ENCODE results near the gene ACAP1.

The ACAP1 gene

GRCh38 chr17:7317161-7317803 is 19.0 kb upstream of the ACAP1 start:
- no CpG with 5 or more reads among the region's 16 CpGs for WGBS (ENCODE audit: extremely low coverage, insufficient coverage, insufficient read length)
- Histone ChIP-seq H3K4me3 (ENCODE audit: low read depth, low read length) (no peak overlapping the region), H3K9me3 (ENCODE audit: insufficient read depth, low read depth, low read length) (no peaks in the 10 kb centered on the region)

GRCh38 chr17:7318121-7318860 is 18.0 kb upstream of the ACAP1 start:
- Histone ChIP-seq H3K9ac (ENCODE audit: low read length) (no peak overlapping the region), H3K4me2 (ENCODE audit: low read length) (no peak overlapping the region), H3K79me2 (ENCODE audit: control insufficient read depth, insufficient read depth, low read length, poor library complexity) (peaks cover 1% of the 10 kb centered on the region), H3K18ac (ENCODE audit: low read length) (no peak overlapping the region), H3K27me3 (ENCODE audit: insufficient read depth, low read length) (no peaks in the 10 kb centered on the region), H3K4me1 (ENCODE audit: control insufficient read depth in 1 of 2, insufficient read depth in 2 of 2, low read length in 2 of 2) (peaks cover 4 to 5% of the 10 kb centered on the region in 2 experiments), H3K4me3 (ENCODE audit: low read depth, low read length) (no peak overlapping the region), H3K14ac (ENCODE audit: low read length) (no peak overlapping the region), H3K27ac (ENCODE audit: low read depth, low read length) (no peak overlapping the region), H4K12ac (ENCODE audit: low read depth, low read length) (peak overlapping the region; percentile 10), H2BK120ac (ENCODE audit: insufficient read depth, low read length, poor library complexity) (no peak overlapping the region), H2AFZ (ENCODE audit: insufficient read depth, low read length, poor library complexity) (no peak overlapping the region), H2BK12ac (ENCODE audit: low read length) (no peak overlapping the region), H2BK5ac (ENCODE audit: low read depth, low read length, poor library complexity) (no peak overlapping the region), H3K23ac (ENCODE audit: low read length) (no peak overlapping the region), H4K8ac (ENCODE audit: low read depth, low read length) (no peak overlapping the region), H3K36me3 (ENCODE audit: control insufficient read depth in 1 of 2, insufficient read depth in 2 of 2, low read length in 2 of 2) (peaks cover 66 to 73% of the 10 kb centered on the region in 2 experiments), H2AK5ac (ENCODE audit: low read length) (no peak overlapping the region), H4K91ac (ENCODE audit: low read depth, low read length) (no peak overlapping the region), H3K4ac (ENCODE audit: low read depth, low read length) (no peak overlapping the region), H3K9me3 (ENCODE audit: insufficient read depth, low read depth, low read length) (no peaks in the 10 kb centered on the region), H3K79me1 (ENCODE audit: low read length) (peaks cover 2% of the 10 kb centered on the region)
- WGBS (ENCODE audit: extremely low coverage, insufficient coverage, insufficient read length), result no CpG with 5 or more reads among the region's 13 CpGs
- no peak for DNase-seq

More at GRCh38 chr17:7317161-7317803, 19.0 kb upstream of the ACAP1 start:
- Histone ChIP-seq H4K8ac (ENCODE audit: low read depth, low read length) (no peak overlapping the region), H3K79me1 (ENCODE audit: low read length) (peaks cover 2% of the 10 kb centered on the region), H2BK12ac (ENCODE audit: low read length) (no peak overlapping the region), H2BK5ac (ENCODE audit: low read depth, low read length, poor library complexity) (no peak overlapping the region), H3K27ac (ENCODE audit: low read depth, low read length) (no peak overlapping the region), H3K14ac (ENCODE audit: low read length) (no peak overlapping the region), H3K79me2 (ENCODE audit: control insufficient read depth, insufficient read depth, low read length, poor library complexity) (peaks cover 1% of the 10 kb centered on the region), H2AFZ (ENCODE audit: insufficient read depth, low read length, poor library complexity) (no peak overlapping the region), H3K36me3 (ENCODE audit: control insufficient read depth in 1 of 2, insufficient read depth in 2 of 2, low read length in 2 of 2) (peaks cover 66 to 73% of the 10 kb centered on the region in 2 experiments), H3K4me1 (ENCODE audit: control insufficient read depth in 1 of 2, insufficient read depth in 2 of 2, low read length in 2 of 2) (peaks cover 4 to 5% of the 10 kb centered on the region in 2 experiments), H3K23ac (ENCODE audit: low read length) (no peak overlapping the region), H2BK120ac (ENCODE audit: insufficient read depth, low read length, poor library complexity) (no peak overlapping the region), H3K4ac (ENCODE audit: low read depth, low read length) (no peak overlapping the region), H3K27me3 (ENCODE audit: insufficient read depth, low read length) (no peaks in the 10 kb centered on the region), H4K91ac (ENCODE audit: low read depth, low read length) (no peak overlapping the region), H3K18ac (ENCODE audit: low read length) (no peak overlapping the region), H3K4me2 (ENCODE audit: low read length) (no peak overlapping the region), H4K12ac (ENCODE audit: low read depth, low read length) (no peak overlapping the region), H3K9ac (ENCODE audit: low read length) (no peak overlapping the region), H2AK5ac (ENCODE audit: low read length) (no peak overlapping the region)
- no peak for DNase-seq

GRCh38 chr17:7321466-7321865 is 14.9 kb upstream of the ACAP1 start:
- Histone ChIP-seq H3K36me3 (ENCODE audit: control insufficient read depth in 1 of 2, insufficient read depth in 2 of 2, low read length in 2 of 2) (peaks cover 80 to 86% of the 10 kb centered on the region in 2 experiments), H2BK5ac (ENCODE audit: low read depth, low read length, poor library complexity) (no peak overlapping the region), H3K79me1 (ENCODE audit: low read length) (no peaks in the 10 kb centered on the region), H3K18ac (ENCODE audit: low read length) (no peak overlapping the region), H3K4ac (ENCODE audit: low read depth, low read length) (no peak overlapping the region), H3K9ac (ENCODE audit: low read length) (no peak overlapping the region), H3K4me3 (ENCODE audit: low read depth, low read length) (no peak overlapping the region), H3K23ac (ENCODE audit: low read length) (no peak overlapping the region), H3K4me2 (ENCODE audit: low read length) (no peak overlapping the region), H4K12ac (ENCODE audit: low read depth, low read length) (no peak overlapping the region), H3K27ac (ENCODE audit: low read depth, low read length) (no peak overlapping the region), H2AK5ac (ENCODE audit: low read length) (no peak overlapping the region), H3K27me3 (ENCODE audit: insufficient read depth, low read length) (no peaks in the 10 kb centered on the region), H2BK120ac (ENCODE audit: insufficient read depth, low read length, poor library complexity) (no peak overlapping the region), H2BK12ac (ENCODE audit: low read length) (no peak overlapping the region), H4K91ac (ENCODE audit: low read depth, low read length) (no peak overlapping the region), H4K8ac (ENCODE audit: low read depth, low read length) (no peak overlapping the region), H3K4me1 (ENCODE audit: control insufficient read depth in 1 of 2, insufficient read depth in 2 of 2, low read length in 2 of 2) (no peaks in the 10 kb centered on the region), H2AFZ (ENCODE audit: insufficient read depth, low read length, poor library complexity) (no peak overlapping the region), H3K14ac (ENCODE audit: low read length) (no peak overlapping the region), H3K79me2 (ENCODE audit: control insufficient read depth, insufficient read depth, low read length, poor library complexity) (no peaks in the 10 kb centered on the region), H3K9me3 (ENCODE audit: insufficient read depth, low read depth, low read length) (no peaks in the 10 kb centered on the region)
- WGBS (ENCODE audit: extremely low coverage, insufficient coverage, insufficient read length), result no CpG with 5 or more reads among the region's 15 CpGs
- DNase-seq, result no peak

DNA sequence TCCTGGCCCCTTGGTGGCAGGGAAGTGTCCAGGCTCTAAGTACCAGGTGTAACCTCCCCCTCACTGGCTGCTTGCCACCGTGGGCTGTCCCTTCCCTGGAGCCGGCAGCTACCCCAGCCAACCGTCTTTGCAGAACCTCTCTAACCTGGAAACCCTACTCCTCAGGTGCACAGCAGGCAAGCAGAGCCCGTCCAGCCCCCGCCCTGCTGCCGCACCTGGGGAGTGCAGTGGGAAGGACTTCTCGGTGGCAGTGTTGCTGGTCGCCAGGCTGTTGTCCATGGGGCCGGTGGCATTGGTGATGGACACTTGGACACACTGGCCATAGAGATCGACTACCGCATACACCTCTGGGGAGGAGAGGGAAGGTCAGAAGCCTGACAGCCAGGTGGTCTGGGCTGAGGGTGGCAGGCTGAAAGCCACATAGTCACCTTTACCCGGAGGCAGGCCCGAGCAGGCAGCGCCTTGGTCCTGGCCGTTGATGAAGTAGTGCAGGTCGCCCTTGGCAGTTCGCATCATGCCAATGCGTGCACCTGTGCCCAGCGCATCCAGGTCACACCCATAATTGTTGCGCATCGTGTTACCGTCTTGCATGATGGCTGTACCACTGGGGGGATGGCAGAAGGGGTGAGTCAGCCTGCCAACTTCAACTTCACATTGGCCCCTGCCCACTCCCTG is 13.7 kb upstream of the ACAP1 start:
- DNase-seq, result no peak
- no peaks in the 10 kb centered on the region for H3K79me2 ChIP-seq (ENCODE audit: control insufficient read depth, insufficient read depth, low read length, poor library complexity)
- H4K8ac ChIP-seq (ENCODE audit: low read depth, low read length), result no peak overlapping the region

More for the DNA sequence above, 13.7 kb upstream of the ACAP1 start:
- no peak overlapping the region for H2BK120ac ChIP-seq (ENCODE audit: insufficient read depth, low read length, poor library complexity)
- H3K14ac ChIP-seq (ENCODE audit: low read length), result no peak overlapping the region
- H2AK5ac ChIP-seq (ENCODE audit: low read length), result no peak overlapping the region
- H4K91ac ChIP-seq (ENCODE audit: low read depth, low read length), result no peak overlapping the region
- no peak overlapping the region for H2AFZ ChIP-seq (ENCODE audit: insufficient read depth, low read length, poor library complexity)
- peaks cover 78 to 85% of the 10 kb centered on the region in 2 experiments for H3K36me3 ChIP-seq (ENCODE audit: control insufficient read depth in 1 of 2, insufficient read depth in 2 of 2, low read length in 2 of 2)
- no peaks in the 10 kb centered on the region for H3K4me1 ChIP-seq (ENCODE audit: control insufficient read depth in 1 of 2, insufficient read depth in 2 of 2, low read length in 2 of 2)
- no peak overlapping the region for H3K23ac ChIP-seq (ENCODE audit: low read length)
- H3K18ac ChIP-seq (ENCODE audit: low read length), result no peak overlapping the region
- no peaks in the 10 kb centered on the region for H3K27me3 ChIP-seq (ENCODE audit: insufficient read depth, low read length)
- H3K4ac ChIP-seq (ENCODE audit: low read depth, low read length), result no peak overlapping the region
- no peak overlapping the region for H3K9ac ChIP-seq (ENCODE audit: low read length)
- H3K79me1 ChIP-seq (ENCODE audit: low read length), result no peaks in the 10 kb centered on the region
- no CpG with 5 or more reads among the region's 22 CpGs for WGBS (ENCODE audit: extremely low coverage, insufficient coverage, insufficient read length)
- no peak overlapping the region for H3K4me3 ChIP-seq (ENCODE audit: low read depth, low read length)
- no peak overlapping the region for H2BK5ac ChIP-seq (ENCODE audit: low read depth, low read length, poor library complexity)
- H2BK12ac ChIP-seq (ENCODE audit: low read length), result no peak overlapping the region
- H3K9me3 ChIP-seq (ENCODE audit: insufficient read depth, low read depth, low read length), result no peaks in the 10 kb centered on the region
- H3K4me2 ChIP-seq (ENCODE audit: low read length), result no peak overlapping the region
- no peak overlapping the region for H3K27ac ChIP-seq (ENCODE audit: low read depth, low read length)
- H4K12ac ChIP-seq (ENCODE audit: low read depth, low read length), result no peak overlapping the region

Data from trophoblast cell (in vitro differentiated cells and primary cell).